GM18511 (cell line): ENCODE data around the gene FZD1.
"Not testable (repeated sequence)": the region's sequence is repeated elsewhere in the genome, so short reads cannot be mapped to it uniquely, and the experiment has no call there.

Experiments
- ATAC-seq: cut with Tn5 transposase; IDR thresholded peaks from one replicate; pipeline ENCODE4 v1.9.1; 2021; ENCODE audit warnings: mild to moderate bottlenecking, moderate library complexity; ENCODE audit not compliant: unreplicated experiment

FZD1 gene

GRCh38 chr7:91295576-91295975 is 31.3 kb downstream of the FZD1 start:
- ATAC-seq, result no peak

GRCh38 chr7:91297939-91298338 is 33.7 kb downstream of the FZD1 start:
- ATAC-seq, result no peak

DNA sequence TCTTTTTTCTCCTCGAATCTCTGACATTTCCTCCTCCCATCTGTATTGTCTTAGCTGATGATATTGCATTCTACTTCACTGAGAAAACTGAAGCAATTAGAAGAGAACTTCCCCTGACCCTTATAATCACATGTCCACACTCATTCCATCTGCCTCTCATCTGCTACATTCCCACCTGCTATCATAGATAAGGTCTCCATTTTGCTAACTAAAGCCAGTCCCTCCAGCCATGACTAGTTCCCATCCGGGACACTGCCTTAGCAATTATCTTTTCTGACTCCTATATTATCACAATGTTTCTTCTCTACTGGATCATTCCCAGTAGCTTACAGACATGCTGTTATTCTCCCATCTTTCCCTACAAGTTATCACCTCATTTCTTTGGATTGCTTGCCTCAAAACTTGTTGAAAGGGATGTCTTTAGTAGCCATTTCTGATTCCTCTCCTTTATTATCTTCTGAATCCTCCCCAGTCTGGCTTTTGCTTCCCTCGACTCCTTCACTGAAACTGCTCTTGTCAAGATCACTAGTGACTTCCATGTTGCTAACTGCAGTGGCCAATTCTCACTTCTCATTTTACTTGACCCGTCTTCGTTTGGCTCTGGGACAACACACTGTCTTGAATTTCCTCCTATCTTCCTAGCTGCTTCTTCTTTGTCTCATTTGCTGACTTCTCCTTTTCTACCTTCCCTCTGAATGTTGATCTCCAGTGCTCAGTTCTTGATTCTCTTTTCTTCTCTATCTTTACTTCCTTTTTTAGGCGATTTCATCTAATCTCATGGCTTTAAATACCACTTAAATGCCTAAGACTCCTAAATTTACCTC is 35.9 kb downstream of the FZD1 start:
- ATAC-seq, result no peak

DNA sequence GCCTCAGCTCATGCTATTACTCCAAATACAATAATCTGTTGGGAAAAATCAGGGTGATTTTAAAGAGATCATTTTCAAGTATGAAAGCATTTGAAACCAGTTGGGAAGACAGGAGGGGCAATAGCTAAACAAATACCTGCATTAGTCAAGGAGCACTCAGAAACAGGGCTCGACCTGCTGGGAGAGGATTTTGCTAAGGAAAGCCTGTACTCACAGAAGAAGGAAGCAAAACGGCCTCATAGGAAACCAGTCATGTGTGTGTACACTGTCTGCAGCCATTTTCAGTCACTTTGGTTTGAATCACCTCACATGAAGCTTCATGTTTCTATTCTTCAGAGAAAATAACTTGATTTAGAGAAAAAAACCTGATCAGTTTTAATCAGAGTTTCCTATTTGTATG is 38.6 kb downstream of the FZD1 start:
- no peak for ATAC-seq

GRCh38 chr7:91306266-91306665 is 42.0 kb downstream of the FZD1 start:
- no peak for ATAC-seq

DNA sequence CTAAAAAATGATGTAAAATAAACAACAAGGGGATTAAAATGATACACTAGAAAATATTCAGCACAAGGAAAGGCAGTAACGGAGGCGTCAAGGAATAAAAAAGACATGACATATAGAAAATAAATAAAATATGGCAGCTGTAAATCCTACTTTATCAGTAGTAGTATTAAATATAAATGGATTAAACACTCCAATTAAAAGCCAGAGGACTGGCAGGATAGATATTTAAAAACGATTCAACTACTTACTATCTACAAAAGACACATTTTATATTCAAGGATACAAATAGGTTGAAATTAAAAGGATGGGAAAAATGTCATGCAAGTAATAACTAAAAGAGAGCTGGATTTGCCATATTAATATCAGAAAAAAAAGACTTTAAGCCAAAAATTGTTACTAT is 43.2 kb downstream of the FZD1 start:
- no peak for ATAC-seq

- not testable (repeated sequence) for ATAC-seq
Measured at GRCh38 chr7:91308191-91308590, 44.0 kb downstream of the FZD1 start.

- no peak for ATAC-seq
Measured at GRCh38 chr7:91310830-91311460, 46.7 kb downstream of the FZD1 start.

GRCh38 chr7:91311839-91312238 is 47.6 kb downstream of the FZD1 start:
- ATAC-seq, result no peak

GRCh38 chr7:91313113-91313512 is 48.9 kb downstream of the FZD1 start:
- no peak for ATAC-seq

DNA sequence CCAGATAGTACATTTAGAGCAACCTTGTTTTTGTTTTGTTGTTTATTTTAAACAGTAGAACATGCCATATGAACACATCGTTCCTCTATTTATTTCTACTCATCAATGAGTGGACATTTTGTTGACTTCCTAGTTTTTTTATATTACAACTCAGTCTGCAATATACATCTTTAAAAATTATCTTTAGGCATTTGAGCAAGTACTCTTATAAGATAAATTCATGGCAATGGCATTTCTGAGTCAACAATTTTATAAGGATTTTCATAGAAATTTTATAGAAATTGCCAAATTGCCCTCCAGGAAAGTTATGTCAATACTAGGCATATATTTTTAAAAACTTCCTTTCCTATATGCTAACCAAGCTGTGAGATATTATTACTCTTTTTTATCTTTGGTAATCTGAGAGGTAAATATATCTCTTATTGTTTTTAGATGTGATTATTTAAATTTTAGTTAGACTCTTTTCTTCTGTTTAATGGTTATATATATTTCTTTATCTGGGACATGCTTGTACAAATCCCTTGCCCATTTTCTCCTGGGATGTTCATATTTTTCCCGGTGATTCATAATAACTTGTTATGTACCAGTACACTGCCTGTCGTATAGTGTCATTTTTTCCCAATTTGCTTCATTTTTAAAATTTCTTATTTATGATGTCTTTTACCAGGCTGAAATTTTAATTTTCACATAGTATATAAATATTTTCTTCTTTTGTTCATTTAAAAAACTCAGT is 50.5 kb downstream of the FZD1 start:
- no peak for ATAC-seq

DNA sequence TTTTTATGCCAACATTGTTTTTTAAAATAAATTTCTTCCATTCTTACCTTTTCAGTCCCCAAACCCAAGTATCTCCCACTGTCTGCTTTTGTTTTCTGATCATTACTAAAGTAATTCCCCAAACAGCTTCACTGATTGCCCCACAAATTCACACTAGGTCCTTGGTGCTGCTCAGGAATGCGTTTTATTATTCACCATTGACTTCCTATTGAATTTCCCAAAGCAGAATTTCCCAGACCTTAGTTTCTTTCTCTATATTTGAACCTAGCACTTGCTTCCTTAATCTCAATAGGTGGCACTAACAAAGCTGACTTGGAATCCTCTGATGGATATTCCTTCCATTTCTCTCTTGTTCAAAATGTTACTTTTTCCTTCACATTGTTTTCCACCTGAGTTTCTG is 52.2 kb downstream of the FZD1 start:
- ATAC-seq, result no peak

DNA sequence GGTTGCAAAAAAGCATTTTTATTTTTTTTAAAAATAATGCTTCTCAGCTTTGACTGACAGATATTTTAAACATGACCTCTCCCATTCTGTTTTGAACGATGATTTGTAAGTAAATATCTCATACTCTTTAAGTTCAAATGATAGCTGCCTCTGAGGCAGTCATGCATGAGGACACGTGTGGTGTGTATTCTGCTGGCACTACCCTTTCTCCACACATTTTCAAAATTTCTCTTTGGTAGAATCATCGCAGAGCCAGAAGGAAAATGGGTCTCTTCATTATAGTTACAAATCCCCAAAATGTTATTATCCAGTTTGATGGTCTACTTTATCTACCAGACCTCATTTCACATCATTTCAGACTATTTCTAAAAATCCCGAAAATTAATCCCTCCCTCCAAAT is 55.1 kb downstream of the FZD1 start:
- ATAC-seq, result no peak

GRCh38 chr7:91320366-91321078 is 56.3 kb downstream of the FZD1 start:
- ATAC-seq, result no peak
